Breast epithelium (tissue), 4 donors: ENCODE measurements around the gene DOCK3. TPM values are rescaled to one million over a fixed set of nuclear protein-coding genes. Genes with fewer than 3 reads are reported as not detected.
A peak's percentile ranks its signal among the peaks of the same experiment; 100 is the strongest.
"Not testable (repeated sequence)": the region's sequence is repeated elsewhere in the genome, so short reads cannot be mapped to it uniquely, and the experiment has no call there.

Experiments
- DNase-seq, 2 donors: peaks; one replicate each; pipeline ENCODE4 v3.0.0-alpha.2; 2019; ENCODE audit warnings: low spot score in 2 of 2
- H3K27ac ChIP-seq, 2 donors: fragments of 200-600 bp; sonication (generic) in 1 of 2; one replicate each; pipeline ENCODE4 v1.5.1; 2016 to 2019; ENCODE audit warnings: mild to moderate bottlenecking in 1 of 2
- H3K27me3 ChIP-seq, 2 donors: fragments of 200-600 bp; sonication (generic) in 1 of 2; one replicate each; pipeline versions ENCODE4 v1.5.1 to v1.6.0; 2017 to 2019; ENCODE audit warnings: control low read depth in 1 of 2, mild to moderate bottlenecking in 1 of 2
- H3K36me3 ChIP-seq: fragments of 200-600 bp; one replicate; pipeline ENCODE4 v1.5.1; 2019
- H3K4me1 ChIP-seq, 2 donors: fragments of 200-600 bp; sonication (generic); one replicate each; pipeline ENCODE4 v1.5.1; 2016 to 2019; ENCODE audit warnings: control low read depth in 1 of 2
- H3K4me3 ChIP-seq, 3 donors: fragments of 200-600 bp; sonication (generic); 1 replicate in 2 of 3; 2 replicates in 1 of 3; pipeline ENCODE4 v1.5.1; 2016 to 2019; ENCODE audit warnings: mild to moderate bottlenecking in 3 of 3, moderate library complexity in 2 of 3
- H3K9me3 ChIP-seq, 2 donors: fragments of 200-600 bp; sonication (generic) in 1 of 2; one replicate each; pipeline ENCODE4 v1.5.1; 2016 to 2019; ENCODE audit warnings: control low read depth in 1 of 2
- POLR2A ChIP-seq: fragments of 450-650 bp; IDR thresholded peaks from one replicate; pipeline ENCODE4 v1.6.1; 2016; ENCODE audit warnings: antibody characterized with exemption, mild to moderate bottlenecking, moderate library complexity
- POLR2AphosphoS5 ChIP-seq, 3 donors: sonication (generic); formaldehyde crosslinking; IDR thresholded peaks; one replicate each; pipeline ENCODE4 v1.6.1; 2017; ENCODE audit warnings: antibody characterized with exemption in 3 of 3
- intact Hi-C: fragments of 100-400 bp; cut with DNase I; formaldehyde crosslinking; loops from one replicate; pipeline ENCODE4 v1.15.1; 2023; ENCODE audit warnings: low total_unique reads
- total RNA-seq, 3 donors: library from RNA; depleted of rRNA; stranded (reverse); fragments of >200 nt; gene quantifications; one replicate each; pipeline ENCODE4 v1.1.0, GENCODE V29; 2016
- TF ChIP-seq, protein P1 (sequence below), 3 donors: fragments of 450-650 bp; IDR thresholded peaks; one replicate each; pipeline ENCODE4 v1.5.1; 2016 to 2017; ENCODE audit warnings: antibody characterized with exemption in 3 of 3, mild to moderate bottlenecking in 3 of 3, moderate library complexity in 3 of 3

The DOCK3 gene
- total RNA-seq, 3 donors from 2014 or later: 0.64 to 0.73 (median 0.66) TPM

DNA sequence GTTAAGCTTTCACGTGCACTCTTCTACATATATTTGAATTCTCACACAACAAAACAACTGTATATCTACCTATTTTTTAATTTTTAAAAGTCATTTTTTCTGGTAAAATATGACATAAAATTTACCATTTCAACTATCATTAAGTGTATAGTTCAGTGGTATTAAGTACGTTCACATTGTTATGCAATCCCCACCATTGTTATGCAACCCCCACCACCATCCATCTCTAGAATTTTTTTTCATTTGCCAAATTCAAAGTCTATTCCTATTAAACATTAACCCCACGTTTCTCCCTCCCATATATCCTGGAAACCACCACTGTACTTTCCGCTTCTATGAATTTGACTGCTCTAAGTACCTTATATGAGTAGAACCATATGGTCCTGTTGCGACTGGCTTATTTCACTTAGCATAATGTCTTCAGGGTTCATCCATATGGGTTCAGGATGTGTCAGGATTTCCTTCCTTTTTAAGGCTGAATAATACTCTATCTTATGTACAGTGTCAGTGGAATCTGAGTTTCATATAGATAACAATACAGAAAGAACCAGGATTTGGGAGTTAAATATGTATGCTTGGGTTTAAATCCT, 279.2 kb downstream of the DOCK3 start:
- intact Hi-C loops: no loop called here
- no peak for DNase-seq
- Histone ChIP-seq H3K4me1 (no peaks in the 10 kb centered on the region), H3K36me3 (no peaks in the 10 kb centered on the region), H3K4me3 (no peak overlapping the region), H3K9me3 (no peaks in the 10 kb centered on the region), H3K27me3 (no peaks in the 10 kb centered on the region), H3K27ac (no peak overlapping the region)
- TF ChIP-seq POLR2A (no peak), POLR2AphosphoS5 (IDR thresholded peaks at IDR 0.05) (no peak)
- TF ChIP-seq, protein P1, sequence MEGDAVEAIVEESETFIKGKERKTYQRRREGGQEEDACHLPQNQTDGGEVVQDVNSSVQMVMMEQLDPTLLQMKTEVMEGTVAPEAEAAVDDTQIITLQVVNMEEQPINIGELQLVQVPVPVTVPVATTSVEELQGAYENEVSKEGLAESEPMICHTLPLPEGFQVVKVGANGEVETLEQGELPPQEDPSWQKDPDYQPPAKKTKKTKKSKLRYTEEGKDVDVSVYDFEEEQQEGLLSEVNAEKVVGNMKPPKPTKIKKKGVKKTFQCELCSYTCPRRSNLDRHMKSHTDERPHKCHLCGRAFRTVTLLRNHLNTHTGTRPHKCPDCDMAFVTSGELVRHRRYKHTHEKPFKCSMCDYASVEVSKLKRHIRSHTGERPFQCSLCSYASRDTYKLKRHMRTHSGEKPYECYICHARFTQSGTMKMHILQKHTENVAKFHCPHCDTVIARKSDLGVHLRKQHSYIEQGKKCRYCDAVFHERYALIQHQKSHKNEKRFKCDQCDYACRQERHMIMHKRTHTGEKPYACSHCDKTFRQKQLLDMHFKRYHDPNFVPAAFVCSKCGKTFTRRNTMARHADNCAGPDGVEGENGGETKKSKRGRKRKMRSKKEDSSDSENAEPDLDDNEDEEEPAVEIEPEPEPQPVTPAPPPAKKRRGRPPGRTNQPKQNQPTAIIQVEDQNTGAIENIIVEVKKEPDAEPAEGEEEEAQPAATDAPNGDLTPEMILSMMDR (IDR thresholded peaks at IDR 0.05): no peak

DNA sequence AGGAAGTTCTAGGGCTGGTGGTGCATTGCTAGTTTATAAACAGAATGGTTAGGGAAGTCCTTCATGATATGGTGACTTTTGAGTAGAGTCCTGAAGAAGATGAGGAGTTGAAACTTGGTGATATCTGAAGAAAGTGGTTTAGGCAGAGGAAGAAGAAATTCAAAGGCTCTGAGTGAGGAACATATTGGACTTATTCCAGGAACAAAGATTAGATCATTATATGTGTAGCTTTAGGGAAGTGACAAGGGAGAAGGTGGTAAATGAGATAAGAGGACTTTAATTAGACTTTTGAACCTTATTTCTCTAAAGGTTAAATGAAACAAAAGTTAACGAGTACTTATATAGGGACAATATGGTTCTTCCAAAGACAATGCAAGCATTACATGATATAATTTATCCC, 286.7 kb downstream of the DOCK3 start:
- Histone ChIP-seq H3K27me3 (no peaks in the 10 kb centered on the region), H3K4me3 (no peak overlapping the region), H3K9me3 (no peaks in the 10 kb centered on the region), H3K36me3 (no peaks in the 10 kb centered on the region), H3K4me1 (no peaks in the 10 kb centered on the region), H3K27ac (no peak overlapping the region)
- intact Hi-C loops: no loop called here
- TF ChIP-seq POLR2AphosphoS5 (IDR thresholded peaks at IDR 0.05): no peak
- TF ChIP-seq, protein P1 (IDR thresholded peaks at IDR 0.05): no peak
- TF ChIP-seq POLR2A: no peak
- DNase-seq: no peak

DNA sequence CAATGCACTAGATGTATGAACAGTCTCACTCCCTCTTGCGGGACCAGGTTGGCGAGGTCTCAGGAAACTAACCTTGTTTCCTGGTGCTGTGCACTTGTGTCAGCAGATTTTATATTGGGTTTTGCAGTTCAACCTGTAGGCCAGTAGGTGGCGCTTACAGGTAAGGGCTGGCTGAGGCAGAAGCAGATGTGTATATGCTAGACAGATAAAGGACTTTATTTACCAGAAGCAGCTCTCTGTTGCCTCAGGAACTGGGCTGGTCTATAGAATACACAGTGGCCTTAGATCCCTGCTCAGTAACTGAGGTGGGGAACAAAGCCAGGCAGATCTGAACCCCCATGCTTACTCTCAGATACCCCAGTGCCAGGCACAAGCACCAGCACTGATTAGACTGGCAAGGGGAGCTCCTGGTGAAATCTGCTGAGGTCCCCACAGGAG, 296.8 kb downstream of the DOCK3 start:
- no peak for DNase-seq

GRCh38 chr3:50972029-50972428, 297.3 kb downstream of the DOCK3 start:
- Histone ChIP-seq H3K27ac (no peak overlapping the region), H3K27me3 (no peaks in the 10 kb centered on the region), H3K9me3 (peaks cover 0 to 6% of the 10 kb centered on the region in 2 donors), H3K4me1 (no peaks in the 10 kb centered on the region), H3K4me3 (no peak overlapping the region), H3K36me3 (no peaks in the 10 kb centered on the region)
- intact Hi-C loops: no loop called here
- no peak for DNase-seq
- no peak for TF ChIP-seq POLR2A
- TF ChIP-seq, protein P1 (IDR thresholded peaks at IDR 0.05): no peak
- no peak for TF ChIP-seq POLR2AphosphoS5 (IDR thresholded peaks at IDR 0.05)

More for the DNA sequence above, 296.8 kb downstream of the DOCK3 start:
- Histone ChIP-seq H3K27me3 (no peaks in the 10 kb centered on the region), H3K4me3 (no peak overlapping the region), H3K27ac (no peak overlapping the region), H3K4me1 (no peaks in the 10 kb centered on the region), H3K36me3 (no peaks in the 10 kb centered on the region), H3K9me3 (peaks cover 0 to 6% of the 10 kb centered on the region in 2 donors)
- TF ChIP-seq POLR2AphosphoS5 (IDR thresholded peaks at IDR 0.05) (no peak), POLR2A (no peak)
- TF ChIP-seq, protein P1 (IDR thresholded peaks at IDR 0.05): peak in 2 of 3 donors; percentile 52 to 55
- intact Hi-C loops: no loop called here

DNA sequence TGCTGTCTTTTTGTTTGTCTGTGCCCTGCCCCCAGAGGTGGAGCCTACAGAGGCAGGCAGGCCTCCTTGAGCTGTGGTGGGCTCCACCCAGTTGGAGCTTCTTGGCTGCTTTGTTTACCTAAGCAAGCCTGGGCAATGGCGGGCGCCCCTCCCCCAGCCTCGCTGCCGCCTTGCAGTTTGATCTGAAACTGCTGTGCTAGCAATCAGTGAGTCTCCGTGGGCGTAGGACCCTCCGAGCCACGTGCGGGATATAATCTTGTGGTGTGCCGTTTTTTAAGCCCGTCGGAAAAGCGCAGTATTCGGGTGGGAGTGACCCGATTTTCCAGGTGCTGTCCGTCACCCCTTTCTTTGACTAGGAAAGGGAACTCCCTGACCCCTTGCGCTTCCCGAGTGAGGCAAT, 303.9 kb downstream of the DOCK3 start:
- DNase-seq, H3K36me3 ChIP-seq, H3K4me1 ChIP-seq, H3K4me3 ChIP-seq, H3K9me3 ChIP-seq, intact Hi-C loops, H3K27me3 ChIP-seq, H3K27ac ChIP-seq: not testable (repeated sequence)
